IPS-20b (cell line): Measurements from ENCODE around the gene RASGRF1.

Experiments
- H3K27ac ChIP-seq: one replicate; pipeline ENCODE4 v1.5.1; 2013; ENCODE audit warnings: low read length
- H3K27me3 ChIP-seq: 2 replicates; pipeline ENCODE4 v1.6.1; 2013; ENCODE audit warnings: mild to moderate bottlenecking, low read length, inconsistent platforms; ENCODE audit not compliant: insufficient read depth
- H3K36me3 ChIP-seq: 2 replicates; pipeline ENCODE4 v1.6.1; 2013; ENCODE audit warnings: low read depth, mild to moderate bottlenecking, inconsistent platforms, low read length, moderate library complexity; ENCODE audit not compliant: insufficient read depth
- H3K4me1 ChIP-seq: 2 replicates; pipeline ENCODE4 v1.6.1; 2013; ENCODE audit warnings: mild to moderate bottlenecking, control low read depth, inconsistent platforms, low read length, moderate library complexity; ENCODE audit not compliant: insufficient read depth
- H3K4me3 ChIP-seq: 2 replicates; pipeline ENCODE4 v1.5.1; 2013; ENCODE audit warnings: mild to moderate bottlenecking, low read length, inconsistent platforms
- H3K9ac ChIP-seq: 2 replicates; pipeline ENCODE4 v1.6.1; 2013; ENCODE audit warnings: low read depth, mild to moderate bottlenecking, inconsistent platforms, low read length, moderate library complexity
- H3K9me3 ChIP-seq: 2 replicates; pipeline ENCODE4 v1.6.1; 2013; ENCODE audit warnings: mild to moderate bottlenecking, low read depth, low read length, inconsistent platforms; ENCODE audit not compliant: insufficient read depth

Gene RASGRF1

GRCh38 chr15:79090487-79091203 lies at the start of gene RASGRF1:
Gene RASGRF1, minus strand, starts transcription at chr15:79090780. Its CDS starts 282 bp downstream, at chr15:79090498.
- Histone ChIP-seq H3K27ac (no peak within 1 kb of the TSS), H3K4me3 (peak within 1 kb of the TSS; percentile 70), H3K27me3 (peaks cover 100% of the 10 kb centered on the region), H3K36me3 (no peaks in the 10 kb centered on the region), H3K9ac (no peak within 1 kb of the TSS), H3K4me1 (peaks cover 4% of the 10 kb centered on the region; the same call in 1 of the 2 replicates), H3K9me3 (no peaks in the 10 kb centered on the region)

GRCh38 chr15:79136434-79137046 lies 46.0 kb upstream of the RASGRF1 start:
- H3K4me3 ChIP-seq, result peak overlapping the region; percentile 24
- H3K27ac ChIP-seq, result no peak overlapping the region
- no peaks in the 10 kb centered on the region for H3K27me3 ChIP-seq
- no peak overlapping the region for H3K9ac ChIP-seq
- H3K9me3 ChIP-seq, result no peaks in the 10 kb centered on the region
- no peaks in the 10 kb centered on the region for H3K36me3 ChIP-seq
- H3K4me1 ChIP-seq, result peaks cover 19% of the 10 kb centered on the region

GRCh38 chr15:79133309-79133708 lies 42.7 kb upstream of the RASGRF1 start:
- Histone ChIP-seq H3K4me3 (no peak overlapping the region), H3K27me3 (no peaks in the 10 kb centered on the region), H3K27ac (no peak overlapping the region), H3K9me3 (no peaks in the 10 kb centered on the region), H3K4me1 (peaks cover 19% of the 10 kb centered on the region), H3K36me3 (no peaks in the 10 kb centered on the region), H3K9ac (no peak overlapping the region)

- H3K27ac ChIP-seq, result no peak overlapping the region
- H3K9ac ChIP-seq, result no peak overlapping the region
- no peak overlapping the region for H3K4me3 ChIP-seq
- H3K36me3 ChIP-seq, result no peaks in the 10 kb centered on the region
- no peaks in the 10 kb centered on the region for H3K27me3 ChIP-seq
- peaks cover 19% of the 10 kb centered on the region for H3K4me1 ChIP-seq
- H3K9me3 ChIP-seq, result no peaks in the 10 kb centered on the region
Measured at GRCh38 chr15:79132770-79133169, 42.2 kb upstream of the RASGRF1 start.

- no peaks in the 10 kb centered on the region for H3K36me3 ChIP-seq
- H3K9me3 ChIP-seq, result no peaks in the 10 kb centered on the region
- peaks cover 19% of the 10 kb centered on the region for H3K4me1 ChIP-seq
- no peaks in the 10 kb centered on the region; the same call in 1 of the 2 replicates for H3K27me3 ChIP-seq
- no peak overlapping the region for H3K9ac ChIP-seq
- no peak overlapping the region for H3K4me3 ChIP-seq
- no peak overlapping the region for H3K27ac ChIP-seq
Measured at GRCh38 chr15:79132361-79132760, 41.8 kb upstream of the RASGRF1 start.

GRCh38 chr15:79130535-79131130 lies 40.1 kb upstream of the RASGRF1 start:
- no peak overlapping the region for H3K27ac ChIP-seq
- no peak overlapping the region for H3K9ac ChIP-seq
- no peaks in the 10 kb centered on the region for H3K9me3 ChIP-seq
- peaks cover 5% of the 10 kb centered on the region for H3K4me1 ChIP-seq
- H3K4me3 ChIP-seq, result no peak overlapping the region
- H3K36me3 ChIP-seq, result no peaks in the 10 kb centered on the region
- no peaks in the 10 kb centered on the region; the same call in 1 of the 2 replicates for H3K27me3 ChIP-seq

- no peak overlapping the region for H3K27ac ChIP-seq
- no peaks in the 10 kb centered on the region for H3K36me3 ChIP-seq
- H3K4me1 ChIP-seq, result no peaks in the 10 kb centered on the region
- H3K9ac ChIP-seq, result no peak overlapping the region
- H3K4me3 ChIP-seq, result no peak overlapping the region
- no peaks in the 10 kb centered on the region; the same call in 1 of the 2 replicates for H3K27me3 ChIP-seq
- no peaks in the 10 kb centered on the region for H3K9me3 ChIP-seq
Measured at GRCh38 chr15:79129235-79129634, 38.7 kb upstream of the RASGRF1 start.

- Histone ChIP-seq H3K9ac (no peak overlapping the region), H3K27me3 (no peaks in the 10 kb centered on the region; the same call in 1 of the 2 replicates), H3K9me3 (no peaks in the 10 kb centered on the region), H3K36me3 (no peaks in the 10 kb centered on the region), H3K4me3 (no peak overlapping the region), H3K27ac (no peak overlapping the region), H3K4me1 (no peaks in the 10 kb centered on the region)
Measured at GRCh38 chr15:79128556-79128955, 38.0 kb upstream of the RASGRF1 start.

- H3K9ac ChIP-seq, result no peak overlapping the region
- H3K27me3 ChIP-seq, result no peaks in the 10 kb centered on the region; the same call in 1 of the 2 replicates
- H3K36me3 ChIP-seq, result no peaks in the 10 kb centered on the region
- no peaks in the 10 kb centered on the region for H3K9me3 ChIP-seq
- H3K27ac ChIP-seq, result no peak overlapping the region
- no peak overlapping the region for H3K4me3 ChIP-seq
- no peaks in the 10 kb centered on the region for H3K4me1 ChIP-seq
Measured at GRCh38 chr15:79124388-79124787, 33.8 kb upstream of the RASGRF1 start.

GRCh38 chr15:79122991-79123390 lies 32.4 kb upstream of the RASGRF1 start:
- Histone ChIP-seq H3K36me3 (no peaks in the 10 kb centered on the region), H3K4me1 (no peaks in the 10 kb centered on the region), H3K27me3 (no peaks in the 10 kb centered on the region; the same call in 1 of the 2 replicates), H3K9ac (no peak overlapping the region), H3K4me3 (no peak overlapping the region), H3K27ac (no peak overlapping the region), H3K9me3 (no peaks in the 10 kb centered on the region)

GRCh38 chr15:79122391-79122790 lies 31.8 kb upstream of the RASGRF1 start:
- H3K36me3 ChIP-seq, result no peaks in the 10 kb centered on the region
- no peaks in the 10 kb centered on the region for H3K9me3 ChIP-seq

GRCh38 chr15:79121571-79121970 lies 31.0 kb upstream of the RASGRF1 start:
- Histone ChIP-seq H3K9ac (no peak overlapping the region), H3K9me3 (no peaks in the 10 kb centered on the region), H3K36me3 (no peaks in the 10 kb centered on the region), H3K27ac (no peak overlapping the region), H3K4me3 (no peak overlapping the region), H3K27me3 (no peaks in the 10 kb centered on the region; the same call in 1 of the 2 replicates), H3K4me1 (no peaks in the 10 kb centered on the region)

More at GRCh38 chr15:79122391-79122790, 31.8 kb upstream of the RASGRF1 start:
- no peak overlapping the region for H3K9ac ChIP-seq
- H3K4me1 ChIP-seq, result no peaks in the 10 kb centered on the region
- H3K27me3 ChIP-seq, result no peaks in the 10 kb centered on the region; the same call in 1 of the 2 replicates
- no peak overlapping the region for H3K27ac ChIP-seq
- H3K4me3 ChIP-seq, result no peak overlapping the region
